ENCODE data around the gene ACOXL.

ACOXL gene

DNA sequence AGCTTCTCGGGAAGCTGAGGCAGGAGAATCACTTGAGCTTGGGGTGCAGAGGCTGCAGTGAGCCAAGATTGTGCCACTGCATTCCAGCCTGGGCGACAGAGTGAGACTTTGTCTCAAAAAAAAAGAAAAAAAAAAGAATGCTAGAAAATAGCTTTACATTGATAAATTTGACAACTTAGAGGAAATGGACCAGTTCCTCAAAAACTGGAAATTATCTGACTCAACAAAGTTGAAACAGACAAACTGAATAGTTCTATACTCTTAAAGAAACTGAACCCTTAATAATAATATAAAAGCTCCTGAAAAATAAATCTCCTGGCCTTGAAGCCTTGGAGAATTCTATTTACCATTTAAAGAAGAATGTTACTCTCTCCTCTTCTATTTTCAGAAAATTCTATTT is 237.3 kb downstream of the ACOXL start:
- H3K27ac ChIP-seq: no peak overlapping the region
- no peak for TF ChIP-seq CTCF (conservative IDR thresholded peaks at IDR 0.05)

DNA sequence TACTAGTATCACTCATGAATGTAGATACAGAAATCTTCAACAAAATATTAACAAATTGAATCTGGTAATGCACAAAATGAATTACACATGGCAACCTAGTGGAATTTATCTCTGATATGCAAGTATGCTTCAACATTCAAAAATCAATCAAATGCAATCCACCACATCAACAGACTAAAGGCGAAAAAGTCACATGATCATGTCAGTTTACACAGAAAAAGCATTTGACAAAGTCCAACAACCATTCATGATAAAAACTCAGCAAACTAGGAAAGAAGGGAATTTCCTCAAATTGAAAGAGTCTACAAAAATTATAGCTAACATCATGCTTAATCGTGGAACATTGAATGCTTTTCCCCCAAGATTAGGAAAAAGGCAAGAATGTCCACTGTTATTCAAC is 237.8 kb downstream of the ACOXL start:
- TF ChIP-seq CTCF (conservative IDR thresholded peaks at IDR 0.05): no peak
- H3K27ac ChIP-seq: no peak overlapping the region

GRCh38 chr2:110971811-110972210 is 239.4 kb downstream of the ACOXL start:
- H3K27ac ChIP-seq: no peak overlapping the region
- TF ChIP-seq CTCF (conservative IDR thresholded peaks at IDR 0.05): no peak

DNA sequence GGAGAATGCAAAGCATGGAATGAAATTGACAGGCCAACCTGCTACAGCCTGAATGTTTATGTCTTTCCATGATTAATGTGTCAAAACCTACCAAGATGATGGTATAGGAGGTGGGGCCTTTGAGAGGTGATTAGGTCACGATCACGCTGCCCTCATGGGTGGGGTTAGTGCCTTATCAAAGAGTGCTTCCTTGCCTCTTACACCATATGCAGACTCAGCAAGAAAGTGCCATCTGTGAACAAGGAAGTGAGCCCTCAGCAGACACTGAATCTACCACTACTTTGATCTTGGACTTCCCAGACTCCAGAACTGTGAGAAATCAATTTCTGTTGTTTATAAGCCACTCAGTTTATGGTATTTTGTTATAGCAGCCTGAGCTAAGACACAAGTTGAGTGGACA is 240.9 kb downstream of the ACOXL start:
- no peak overlapping the region for H3K27ac ChIP-seq
- TF ChIP-seq CTCF (conservative IDR thresholded peaks at IDR 0.05): no peak

- no peak overlapping the region for H3K27ac ChIP-seq
- TF ChIP-seq CTCF (conservative IDR thresholded peaks at IDR 0.05): no peak
Measured at GRCh38 chr2:110977403-110977802, 245.0 kb downstream of the ACOXL start.

DNA sequence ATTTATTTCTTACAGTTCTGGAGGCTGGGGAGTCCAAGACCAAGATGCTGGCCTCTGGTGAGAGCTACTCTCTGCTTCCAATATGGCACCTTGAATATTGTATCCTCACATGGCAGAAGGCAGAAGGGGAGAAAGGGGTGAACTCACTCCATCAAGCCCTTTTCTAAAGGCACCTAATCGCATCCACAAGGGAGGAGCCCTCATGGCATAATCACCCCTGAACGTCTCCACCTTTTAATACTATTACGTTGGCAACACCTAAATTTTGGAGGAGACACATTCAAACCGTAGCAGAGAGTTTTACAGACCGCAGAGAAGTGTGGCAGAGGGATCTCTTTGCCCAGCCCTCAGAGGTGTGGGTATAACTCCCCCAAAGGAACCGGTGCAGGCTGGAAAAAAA is 245.8 kb downstream of the ACOXL start:
- no peak overlapping the region for H3K27ac ChIP-seq
- no peak for TF ChIP-seq CTCF (conservative IDR thresholded peaks at IDR 0.05)

- TF ChIP-seq CTCF (conservative IDR thresholded peaks at IDR 0.05): no peak
Measured at GRCh38 chr2:110978756-110979470, 246.5 kb downstream of the ACOXL start.

More at GRCh38 chr2:110978756-110979470, 246.5 kb downstream of the ACOXL start:
- H3K27ac ChIP-seq: no peak overlapping the region

All from VCaP (cell line).